Measurements from ENCODE around the gene CAMTA1.

- TF ChIP-seq POLR2A (IDR thresholded peaks at IDR 0.05; ENCODE audit: low read length): no peak
- TF ChIP-seq GATA1 (IDR thresholded peaks at IDR 0.05; ENCODE audit: low read depth, low read length): no peak
Observed at GRCh38 chr1:6986281-6986680, 201.0 kb downstream of the CAMTA1 start.

Data from erythroblast (primary cell).